Spinal cord (tissue), 10 donors: ENCODE measurements around the gene ZNF143. TPM values are rescaled to one million over a fixed set of nuclear protein-coding genes. Genes with fewer than 3 reads are reported as not detected.
"Not testable (repeated sequence)": the region's sequence is repeated elsewhere in the genome, so short reads cannot be mapped to it uniquely, and the experiment has no call there.

Experiments
- DNase-seq, 6 donors: peaks; one replicate each; pipeline versions ENCODE4 v3.0.0 to v3.0.0-alpha.2; 2013 to 2015; ENCODE audit warnings: low spot score in 6 of 6, low read depth in 4 of 6
- H3K27ac ChIP-seq: one replicate; pipeline ENCODE4 v1.5.1; 2013; ENCODE audit warnings: low read depth, low read length, control low read depth
- H3K27me3 ChIP-seq: one replicate; pipeline ENCODE4 v1.6.1; 2013; ENCODE audit warnings: low read length; ENCODE audit not compliant: control insufficient read depth, insufficient read depth
- H3K36me3 ChIP-seq: one replicate; pipeline ENCODE4 v1.6.1; 2013; ENCODE audit warnings: low read length; ENCODE audit not compliant: control insufficient read depth, insufficient read depth
- H3K4me1 ChIP-seq: one replicate; pipeline ENCODE4 v1.6.1; 2013; ENCODE audit warnings: low read length; ENCODE audit not compliant: control insufficient read depth, insufficient read depth
- H3K4me3 ChIP-seq: one replicate; pipeline ENCODE4 v1.5.1; 2013; ENCODE audit warnings: low read depth, low read length, control low read depth
- H3K9me3 ChIP-seq: one replicate; pipeline ENCODE4 v1.6.1; 2013; ENCODE audit warnings: low read length; ENCODE audit not compliant: control insufficient read depth, insufficient read depth
- WGBS: methylation state at CpG from one replicate; pipeline ENCODE4 v1.1.5; 2013; ENCODE audit warnings: missing lambda C conversion rate; ENCODE audit not compliant: insufficient coverage; 5-methylcytosine and 5-hydroxymethylcytosine counted together
- polyA plus RNA-seq, 2 donors: library from polyadenylated mRNA; unstranded; fragments of 120-200 nt; gene quantifications; one replicate each; pipeline ENCODE4 v1.2.1, GENCODE V29; 2013; ENCODE audit not compliant: insufficient read length in 2 of 2
- total RNA-seq, 2 donors: library from RNA; depleted of rRNA in 1 of 2; stranded (reverse); fragments of 120-200 nt in 1 of 2; fragments of >200 nt in 1 of 2; gene quantifications; one replicate each; pipeline versions ENCODE4 v1.2.3 to v1.2.4, GENCODE V29; 2013 to 2014
- donor health status: healthy.

Gene ZNF143
- total and polyA plus RNA-seq, 4 donors: 17.4 to 30.3 (median 22.8) TPM

- Histone ChIP-seq H3K27me3 (no peaks in the 10 kb centered on the region), H3K4me1 (peaks cover 6% of the 10 kb centered on the region), H3K27ac (no peak overlapping the region), H3K4me3 (no peak overlapping the region), H3K36me3 (peaks cover 4% of the 10 kb centered on the region), H3K9me3 (no peaks in the 10 kb centered on the region)
- no peak for DNase-seq
- 95% methylated on average over 6 of the region's 8 CpGs for WGBS
Observed at GRCh38 chr11:9530901-9531625, 70.3 kb downstream of the ZNF143 start.

GRCh38 chr11:9533058-9533457 lies 72.2 kb downstream of the ZNF143 start:
- Histone ChIP-seq H3K36me3 (peaks cover 3% of the 10 kb centered on the region), H3K27ac (no peak overlapping the region), H3K27me3 (no peaks in the 10 kb centered on the region), H3K4me1 (peaks cover 6% of the 10 kb centered on the region), H3K4me3 (no peak overlapping the region), H3K9me3 (no peaks in the 10 kb centered on the region)
- no peak for DNase-seq
- WGBS: 71% methylated on average over 4 of the region's 9 CpGs

- Histone ChIP-seq H3K4me1 (peaks cover 6% of the 10 kb centered on the region), H3K4me3 (no peak overlapping the region), H3K36me3 (peaks cover 3% of the 10 kb centered on the region), H3K9me3 (no peaks in the 10 kb centered on the region), H3K27me3 (no peaks in the 10 kb centered on the region), H3K27ac (no peak overlapping the region)
- no peak for DNase-seq
- WGBS: 77% methylated on average over 3 of the region's 5 CpGs
Observed at GRCh38 chr11:9533736-9534473, 73.1 kb downstream of the ZNF143 start.

GRCh38 chr11:9535189-9535781 lies 74.5 kb downstream of the ZNF143 start:
- 80% methylated on average over 5 of the region's 6 CpGs for whole genome bisulfite sequencing
- Histone ChIP-seq H3K27ac (no peak overlapping the region), H3K27me3 (no peaks in the 10 kb centered on the region)

GRCh38 chr11:9538548-9538947 lies 77.7 kb downstream of the ZNF143 start:
- 100% methylated on average over 1 of the region's 2 CpGs for WGBS
- no peaks in the 10 kb centered on the region for H3K9me3 ChIP-seq
- no peak for DNase-seq

More at GRCh38 chr11:9535189-9535781, 74.5 kb downstream of the ZNF143 start:
- Histone ChIP-seq H3K9me3 (no peaks in the 10 kb centered on the region), H3K4me1 (no peaks in the 10 kb centered on the region), H3K36me3 (no peaks in the 10 kb centered on the region), H3K4me3 (no peak overlapping the region)
- peak in 2 of 6 donors; percentile 12 to 35 for DNase-seq

GRCh38 chr11:9549216-9549615 lies 88.4 kb downstream of the ZNF143 start:
- not testable (repeated sequence) for H3K9me3 ChIP-seq, H3K4me1 ChIP-seq, H3K4me3 ChIP-seq, H3K27me3 ChIP-seq, H3K27ac ChIP-seq, H3K36me3 ChIP-seq, DNase-seq
- 100% methylated on average over 3 of the region's 5 CpGs for WGBS

More at GRCh38 chr11:9538548-9538947, 77.7 kb downstream of the ZNF143 start:
- Histone ChIP-seq H3K27ac (no peak overlapping the region), H3K27me3 (no peaks in the 10 kb centered on the region), H3K4me1 (no peaks in the 10 kb centered on the region), H3K4me3 (no peak overlapping the region), H3K36me3 (no peaks in the 10 kb centered on the region)

GRCh38 chr11:9550191-9550628 lies 89.4 kb downstream of the ZNF143 start:
- Histone ChIP-seq H3K27ac (no peak overlapping the region), H3K36me3 (no peaks in the 10 kb centered on the region), H3K4me3 (no peak overlapping the region), H3K9me3 (no peaks in the 10 kb centered on the region), H3K4me1 (no peaks in the 10 kb centered on the region), H3K27me3 (no peaks in the 10 kb centered on the region)
- 65% methylated on average over 2 of the region's 8 CpGs for WGBS
- no peak for DNase-seq

GRCh38 chr11:9561279-9561982 lies 100.6 kb downstream of the ZNF143 start:
- DNase-seq: no peak
- peaks cover 3% of the 10 kb centered on the region for H3K9me3 ChIP-seq
- H3K27me3 ChIP-seq: no peaks in the 10 kb centered on the region
- H3K4me3 ChIP-seq: no peak overlapping the region
- no CpG with 5 or more reads among the region's 2 CpGs for WGBS
- peaks cover 6% of the 10 kb centered on the region for H3K4me1 ChIP-seq
- H3K27ac ChIP-seq: no peak overlapping the region
- H3K36me3 ChIP-seq: no peaks in the 10 kb centered on the region

- peaks cover 3% of the 10 kb centered on the region for H3K9me3 ChIP-seq
- no peaks in the 10 kb centered on the region for H3K27me3 ChIP-seq
- no peak overlapping the region for H3K27ac ChIP-seq
- H3K36me3 ChIP-seq: no peaks in the 10 kb centered on the region
- peaks cover 6% of the 10 kb centered on the region for H3K4me1 ChIP-seq
- no peak for DNase-seq
- H3K4me3 ChIP-seq: no peak overlapping the region
Observed at GRCh38 chr11:9562716-9563115, 101.9 kb downstream of the ZNF143 start.
